Calu3 (cell line): ENCODE results near the gene FBP2. TPM values are rescaled to one million over a fixed set of nuclear protein-coding genes. Genes with fewer than 3 reads are reported as not detected.

ENCODE experiments used
- BruUV-seq: library from RNA; stranded (reverse); fragments of 400-500 nt; replicated peaks from 2 replicates; lab custom pipeline; 2021; lab: Mats Ljungman, UMichigan
- CTCF ChIA-PET: fragments of 300-600 bp; sonication (Branson Sonifier 250); formaldehyde crosslinking; loops from one replicate; lab custom pipeline; 2022; ENCODE audit warnings: antibody characterized with exemption; lab: Charles Lee
- DNase-seq: peaks from one replicate; pipeline ENCODE4 v3.0.0; 2022
- H3K27ac Mint-ChIP-seq: one replicate; pipeline ENCODE4 v1.8.0; 2022; ENCODE audit warnings: mixed read lengths; ENCODE audit not compliant: unreplicated experiment
- H3K27me3 Mint-ChIP-seq: one replicate; pipeline ENCODE4 v1.8.0; 2022; ENCODE audit warnings: mixed read lengths; ENCODE audit not compliant: unreplicated experiment
- H3K36me3 Mint-ChIP-seq: one replicate; pipeline ENCODE4 v1.8.0; 2022; ENCODE audit warnings: mild to moderate bottlenecking, moderate library complexity, mixed read lengths; ENCODE audit not compliant: insufficient read depth, unreplicated experiment
- H3K4me1 Mint-ChIP-seq: one replicate; pipeline ENCODE4 v1.8.0; 2022; ENCODE audit warnings: mild to moderate bottlenecking, low read depth, mixed read lengths; ENCODE audit not compliant: unreplicated experiment
- H3K4me3 Mint-ChIP-seq: one replicate; pipeline ENCODE4 v1.8.0; 2022; ENCODE audit warnings: mild to moderate bottlenecking, low read depth, moderate library complexity, mixed read lengths; ENCODE audit not compliant: unreplicated experiment
- H3K9me3 Mint-ChIP-seq: one replicate; pipeline ENCODE4 v1.8.0; 2022; ENCODE audit warnings: low read depth, mixed read lengths; ENCODE audit not compliant: unreplicated experiment
- intact Hi-C: fragments of 100-400 bp; cut with micrococcal nuclease; formaldehyde crosslinking; loops from one replicate; pipeline ENCODE4 v1.10.0; 2022; ENCODE audit not compliant: unreplicated experiment
- total RNA-seq: library from RNA; stranded (reverse); gene quantifications from 2 replicates; pipeline ENCODE4 v1.2.3, GENCODE V29; 2022
- TF ChIP-seq, protein P1 (sequence below): fragments of 200-600 bp; IDR thresholded peaks from one replicate; pipeline ENCODE4 v1.8.0; 2022; ENCODE audit warnings: antibody characterized with exemption; ENCODE audit not compliant: unreplicated experiment

Gene FBP2
- total RNA-seq, 1 experiment from 2014 or later = not detected

DNA sequence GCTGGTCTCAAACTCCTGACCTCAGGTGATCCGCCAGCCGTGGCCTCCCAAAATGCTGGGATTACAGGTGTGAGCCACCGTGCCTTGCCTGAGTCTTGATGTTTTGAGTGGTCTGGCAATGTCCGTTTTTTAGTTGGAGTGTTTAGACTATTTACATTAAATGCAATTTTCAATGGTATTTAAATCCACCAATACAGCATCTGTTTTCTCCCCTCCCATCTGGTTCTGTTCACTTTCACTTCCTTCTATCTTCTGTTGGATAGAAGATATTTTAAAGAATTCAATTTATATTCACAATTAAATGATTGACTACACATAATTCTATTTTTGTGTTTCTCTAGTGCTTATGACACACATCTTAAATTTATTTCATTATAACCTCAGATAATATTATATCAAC lies 64.7 kb downstream of the FBP2 start:
- BruUV-seq = no TSS peak
- Mint-ChIP-seq H3K36me3 (no peaks in the 10 kb centered on the region), H3K4me1 (peaks cover 9% of the 10 kb centered on the region), H3K27me3 (no peaks in the 10 kb centered on the region), H3K4me3 (no peak overlapping the region), H3K9me3 (no peaks in the 10 kb centered on the region), H3K27ac (no peak overlapping the region)
- TF ChIP-seq, protein P1, sequence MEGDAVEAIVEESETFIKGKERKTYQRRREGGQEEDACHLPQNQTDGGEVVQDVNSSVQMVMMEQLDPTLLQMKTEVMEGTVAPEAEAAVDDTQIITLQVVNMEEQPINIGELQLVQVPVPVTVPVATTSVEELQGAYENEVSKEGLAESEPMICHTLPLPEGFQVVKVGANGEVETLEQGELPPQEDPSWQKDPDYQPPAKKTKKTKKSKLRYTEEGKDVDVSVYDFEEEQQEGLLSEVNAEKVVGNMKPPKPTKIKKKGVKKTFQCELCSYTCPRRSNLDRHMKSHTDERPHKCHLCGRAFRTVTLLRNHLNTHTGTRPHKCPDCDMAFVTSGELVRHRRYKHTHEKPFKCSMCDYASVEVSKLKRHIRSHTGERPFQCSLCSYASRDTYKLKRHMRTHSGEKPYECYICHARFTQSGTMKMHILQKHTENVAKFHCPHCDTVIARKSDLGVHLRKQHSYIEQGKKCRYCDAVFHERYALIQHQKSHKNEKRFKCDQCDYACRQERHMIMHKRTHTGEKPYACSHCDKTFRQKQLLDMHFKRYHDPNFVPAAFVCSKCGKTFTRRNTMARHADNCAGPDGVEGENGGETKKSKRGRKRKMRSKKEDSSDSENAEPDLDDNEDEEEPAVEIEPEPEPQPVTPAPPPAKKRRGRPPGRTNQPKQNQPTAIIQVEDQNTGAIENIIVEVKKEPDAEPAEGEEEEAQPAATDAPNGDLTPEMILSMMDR = no peak
- CTCF ChIA-PET = no interaction called here
- intact Hi-C loops = no loop called here
- DNase-seq = no peak

DNA sequence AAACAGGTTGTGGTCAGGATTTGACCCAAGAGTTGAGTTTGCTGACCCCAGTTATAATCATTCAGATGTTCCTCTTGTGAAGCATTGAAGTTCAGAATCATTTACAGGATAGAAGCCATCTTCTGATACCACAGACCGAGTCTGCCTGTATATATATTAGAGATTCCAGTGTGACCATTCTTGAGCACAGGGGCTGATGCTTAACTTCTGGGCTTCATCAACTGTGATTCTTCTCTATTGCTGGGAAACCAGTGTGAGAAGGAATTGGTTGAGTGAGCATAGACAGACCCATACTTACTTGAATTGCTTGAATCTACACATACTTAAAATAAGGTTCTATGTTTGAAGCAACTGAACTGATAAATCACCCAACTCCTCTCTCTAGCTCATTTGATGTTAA lies 66.7 kb downstream of the FBP2 start:
- TF ChIP-seq, protein P1 = no peak
- no peaks in the 10 kb centered on the region for H3K27me3 Mint-ChIP-seq
- DNase-seq = no peak
- BruUV-seq = no TSS peak
- CTCF ChIA-PET = no interaction called here
- no peaks in the 10 kb centered on the region for H3K36me3 Mint-ChIP-seq
- H3K27ac Mint-ChIP-seq = no peak overlapping the region
- intact Hi-C loops = no loop called here
- no peaks in the 10 kb centered on the region for H3K4me1 Mint-ChIP-seq
- no peaks in the 10 kb centered on the region for H3K9me3 Mint-ChIP-seq
- no peak overlapping the region for H3K4me3 Mint-ChIP-seq

DNA sequence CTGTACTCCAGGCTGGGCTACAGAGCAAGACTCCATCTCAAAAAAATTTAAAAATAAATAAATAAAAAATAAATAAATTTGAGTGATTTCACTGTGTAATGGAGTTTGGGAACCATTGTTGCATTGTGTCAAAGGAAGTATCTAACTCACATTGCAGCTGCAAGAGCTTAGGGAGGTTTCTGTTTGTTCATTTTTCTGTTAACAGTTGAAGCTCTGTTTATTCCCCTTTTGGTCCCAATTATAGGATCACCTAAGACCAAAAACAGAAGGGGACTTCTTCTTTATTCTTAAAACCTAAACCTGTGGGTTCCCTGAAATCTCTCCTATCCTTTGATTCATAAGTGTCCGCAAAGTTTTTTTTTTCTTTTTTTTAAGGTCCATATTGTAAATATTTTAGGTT lies 67.4 kb downstream of the FBP2 start:
- Mint-ChIP-seq H3K36me3 (no peaks in the 10 kb centered on the region), H3K9me3 (no peaks in the 10 kb centered on the region), H3K4me3 (no peak overlapping the region), H3K4me1 (no peaks in the 10 kb centered on the region), H3K27me3 (no peaks in the 10 kb centered on the region), H3K27ac (no peak overlapping the region)
- intact Hi-C loops = no loop called here
- TF ChIP-seq, protein P1 = no peak
- no peak for DNase-seq
- no TSS peak for BruUV-seq
- CTCF ChIA-PET = no interaction called here

DNA sequence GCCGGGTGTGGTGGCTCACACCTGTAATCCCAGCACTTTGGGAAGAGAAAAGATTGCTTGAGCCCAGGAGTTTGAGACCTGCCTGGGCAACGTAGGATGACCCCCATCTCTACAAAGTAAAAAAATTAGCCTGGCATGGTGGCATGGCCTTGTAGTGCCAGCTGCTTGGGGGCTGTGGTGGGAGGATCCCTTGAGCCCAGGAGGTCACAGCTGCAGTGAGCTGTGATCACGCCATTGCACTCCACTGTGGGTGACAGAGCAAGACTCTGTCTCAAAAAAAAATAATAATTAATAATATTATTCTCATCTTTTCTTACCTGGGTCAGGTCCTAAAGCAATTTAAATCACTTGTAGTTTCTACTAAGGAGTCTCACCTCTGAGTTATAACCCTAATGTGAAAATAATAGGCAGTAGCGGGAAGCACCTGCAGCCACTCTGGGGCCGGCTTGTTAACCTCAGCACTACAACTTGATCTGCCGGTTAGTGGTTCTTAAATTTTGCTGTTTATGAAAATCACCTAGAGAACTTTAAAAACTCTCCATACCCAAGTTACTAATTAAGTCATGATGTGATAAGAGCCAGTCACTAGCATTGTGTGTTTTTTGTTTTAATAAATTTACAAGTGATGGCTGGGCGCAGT lies 68.1 kb downstream of the FBP2 start:
- Mint-ChIP-seq H3K36me3 (no peaks in the 10 kb centered on the region), H3K27ac (no peak overlapping the region), H3K4me3 (no peak overlapping the region), H3K9me3 (no peaks in the 10 kb centered on the region), H3K27me3 (no peaks in the 10 kb centered on the region), H3K4me1 (no peaks in the 10 kb centered on the region)
- no TSS peak for BruUV-seq
- TF ChIP-seq, protein P1 = no peak
- intact Hi-C loops = no loop called here
- no peak for DNase-seq
- CTCF ChIA-PET = no interaction called here
